HK-2 (cell line): ENCODE data around the gene HSD17B3.
"Not testable (repeated sequence)": the region's sequence is repeated elsewhere in the genome, so short reads cannot be mapped to it uniquely, and the experiment has no call there.

Experiments
- DNase-seq: peaks from one replicate; pipeline ENCODE4 v3.0.0-alpha.2; 2018; ENCODE audit not compliant: unreplicated experiment

HSD17B3 gene

DNA sequence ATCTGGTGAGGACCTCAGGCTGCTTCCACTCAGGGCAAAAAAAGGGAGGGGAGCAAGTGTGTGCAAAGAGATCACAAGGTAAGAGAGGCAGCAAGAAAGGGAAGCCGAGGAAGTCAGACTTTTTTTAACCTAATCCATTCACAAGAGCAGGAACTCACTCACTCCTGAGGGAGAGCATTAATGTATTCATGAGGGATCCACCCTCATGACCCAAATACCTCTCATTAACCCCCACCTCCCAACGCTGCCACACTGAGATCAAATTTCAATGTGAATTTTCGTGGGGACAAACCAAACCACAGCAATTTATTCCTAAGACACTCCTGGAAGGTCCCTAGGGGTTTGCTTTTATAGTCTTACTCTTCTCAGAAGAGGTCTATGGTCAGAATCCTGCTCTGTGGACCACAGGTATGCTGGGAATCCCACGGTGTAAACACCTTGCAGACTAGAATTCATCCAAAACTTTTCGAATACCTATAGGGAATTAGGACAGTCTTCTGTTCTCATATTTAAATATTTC, 108.7 kb downstream of the HSD17B3 start:
- DNase-seq = no peak

- no peak for DNase-seq
Measured at GRCh38 chr9:96192710-96193109, 109.3 kb downstream of the HSD17B3 start.

DNA sequence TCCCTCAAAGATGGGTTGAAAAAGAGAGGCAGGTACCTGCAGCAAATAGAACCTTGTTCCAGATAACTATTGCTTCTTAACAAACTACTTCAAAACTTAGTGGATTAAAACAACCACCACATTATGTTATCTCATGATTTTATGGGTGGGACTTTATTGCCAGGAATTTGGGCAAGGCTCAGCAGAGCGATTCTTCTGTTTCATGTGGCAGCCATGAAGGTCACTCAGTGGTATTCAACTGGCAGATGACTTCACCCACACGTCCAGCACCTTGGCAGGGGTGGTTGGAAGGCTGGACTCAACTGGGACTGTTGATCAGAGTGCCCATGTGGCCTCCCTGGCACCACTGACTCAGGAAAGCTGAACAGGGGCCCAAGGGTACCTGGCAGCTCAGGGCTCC, 112.0 kb downstream of the HSD17B3 start:
- DNase-seq = no peak

DNA sequence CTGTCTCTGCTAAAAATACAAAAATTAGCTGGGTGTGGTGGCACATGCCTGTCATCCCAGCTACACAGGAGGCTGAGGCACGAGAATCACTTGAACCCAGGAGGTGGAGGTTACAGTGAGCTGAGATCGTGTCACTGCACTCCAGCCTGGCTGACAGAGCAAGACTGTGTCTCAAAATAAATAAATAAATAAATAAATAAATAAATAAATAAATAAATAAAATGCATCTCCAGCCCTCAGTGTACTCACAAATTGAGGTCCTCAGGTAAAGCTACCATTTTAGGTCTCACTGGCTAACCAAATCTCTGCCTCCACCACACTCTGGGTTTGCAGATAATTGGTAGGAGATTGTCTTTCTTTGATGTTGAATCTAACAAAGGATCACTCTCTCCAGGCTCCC, 112.4 kb downstream of the HSD17B3 start:
- DNase-seq = not testable (repeated sequence)

- no peak for DNase-seq
Measured at GRCh38 chr9:96188571-96188970, 113.4 kb downstream of the HSD17B3 start.

- DNase-seq = no peak
Measured at GRCh38 chr9:96187151-96187555, 114.8 kb downstream of the HSD17B3 start.

DNA sequence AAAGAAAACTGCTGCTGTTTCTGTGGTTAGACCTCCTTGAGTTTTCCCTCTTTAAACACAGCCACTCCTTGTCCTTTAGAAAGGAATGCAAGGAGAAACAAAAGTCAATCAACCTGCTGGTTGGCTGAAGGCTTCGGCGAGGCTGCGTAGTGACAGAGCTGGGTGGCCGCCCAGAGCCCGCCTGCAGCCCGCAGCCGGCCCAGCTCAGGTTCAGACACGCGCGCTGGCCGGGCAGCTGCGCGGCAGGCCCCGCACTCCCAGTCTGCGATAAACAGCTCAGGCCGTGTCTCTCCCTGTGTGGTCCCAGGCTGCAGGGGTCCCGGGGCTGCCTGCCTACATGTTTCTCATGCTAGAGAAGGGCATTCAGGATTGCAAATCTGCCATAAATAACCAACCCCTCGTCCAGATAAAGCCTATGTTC, 115.4 kb downstream of the HSD17B3 start:
- no peak for DNase-seq

- no peak for DNase-seq
Measured at GRCh38 chr9:96185518-96186156, 116.3 kb downstream of the HSD17B3 start.
